ENCODE measurements around the gene CYP4F11.

DNA sequence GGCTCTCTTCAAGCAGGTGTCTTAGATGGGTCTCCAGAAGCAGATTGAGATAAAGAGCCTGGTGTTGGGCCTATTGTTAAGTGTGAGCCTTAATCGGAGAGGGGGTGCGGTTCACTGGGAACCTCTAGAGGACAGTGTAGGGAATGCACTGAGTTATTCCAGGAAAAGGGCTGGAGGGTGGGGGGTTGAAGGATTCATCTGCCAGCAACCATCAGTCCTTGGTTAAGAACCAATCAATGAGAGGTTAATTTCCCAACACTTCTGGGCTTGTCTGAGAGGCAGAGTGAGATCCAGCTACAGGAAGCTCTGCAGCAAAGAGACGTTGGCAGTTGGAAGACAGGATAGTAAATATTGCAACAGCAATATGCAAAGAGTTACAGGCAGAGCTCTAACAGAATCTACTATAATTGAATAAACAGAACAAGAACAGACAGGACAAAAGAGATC is 65.2 kb downstream of the CYP4F11 start:
- TF ChIP-seq POLR2A (IDR thresholded peaks at IDR 0.05; ENCODE audit: low read length) (no peak), GATA1 (IDR thresholded peaks at IDR 0.05; ENCODE audit: low read depth, low read length) (no peak)
